VCaP (cell line): ENCODE data around the gene LHPP.
A peak's percentile ranks its signal among the peaks of the same experiment; 100 is the strongest.

Experiments used
- H3K27ac ChIP-seq: fragments of 450-650 bp; 2 replicates; pipeline ENCODE4 v1.5.1; 2017
- CTCF ChIP-seq: fragments of 450-650 bp; conservative IDR thresholded peaks from 2 replicates; pipeline ENCODE4 v1.5.1; 2017; ENCODE audit warnings: mild to moderate bottlenecking, moderate library complexity

The LHPP gene

GRCh38 chr10:124458889-124459288 is 2.7 kb upstream of the LHPP start:
- TF ChIP-seq CTCF = no peak
- no peak overlapping the region for H3K27ac ChIP-seq

- H3K27ac ChIP-seq = no peak overlapping the region
- no peak for TF ChIP-seq CTCF
Observed at GRCh38 chr10:124459395-124459794, 2.2 kb upstream of the LHPP start.

- no peak for TF ChIP-seq CTCF
Observed at GRCh38 chr10:124460144-124460543, 1.5 kb upstream of the LHPP start.

GRCh38 chr10:124462348-124462695 is 699 bp downstream of the LHPP start:
- H3K27ac ChIP-seq = peak overlapping the region; percentile 67
- TF ChIP-seq CTCF = no peak

More at GRCh38 chr10:124460144-124460543, 1.5 kb upstream of the LHPP start:
- H3K27ac ChIP-seq = no peak overlapping the region

- TF ChIP-seq CTCF = no peak
- no peak overlapping the region for H3K27ac ChIP-seq
Observed at GRCh38 chr10:124464028-124464965, 2.7 kb downstream of the LHPP start.

- no peak overlapping the region for H3K27ac ChIP-seq
- no peak for TF ChIP-seq CTCF
Observed at GRCh38 chr10:124465003-124465776, 3.6 kb downstream of the LHPP start.

GRCh38 chr10:124465777-124466488 is 4.3 kb downstream of the LHPP start:
- TF ChIP-seq CTCF = no peak
- H3K27ac ChIP-seq = no peak overlapping the region
